Activated T-cell treated with anti-CD3 and anti-CD28 coated beads, Interleukin-2, amount 50 U/mL, for 72 hours (primary cell): ENCODE data around the gene GAK. TPM values are rescaled to one million over a fixed set of nuclear protein-coding genes. Genes with fewer than 3 reads are reported as not detected.

Experiments
- ATAC-seq, 2 donors: fragments of 150-1000 bp; cut with Tn5 transposase; replicated peaks in 1 of 2; 2 replicates each; pipeline ENCODE4 v1.10.0; 2021; ENCODE audit warnings: moderate library complexity in 2 of 2, mild to moderate bottlenecking in 1 of 2
- DNase-seq, 2 donors: peaks; one replicate each; pipeline ENCODE4 v3.0.0; 2021 to 2022; ENCODE audit warnings: mixed read lengths in 1 of 2
- H3K27ac Mint-ChIP-seq: one replicate; pipeline ENCODE4 v1.8.0; 2022; ENCODE audit warnings: mild to moderate bottlenecking, moderate library complexity, mixed read lengths
- H3K27me3 Mint-ChIP-seq: one replicate; pipeline ENCODE4 v1.8.0; 2022; ENCODE audit warnings: low read depth, mixed read lengths
- H3K36me3 Mint-ChIP-seq, 2 donors: one replicate each; pipeline ENCODE4 v1.8.0; 2022; ENCODE audit warnings: mixed read lengths in 2 of 2, mild to moderate bottlenecking in 1 of 2; ENCODE audit not compliant: insufficient read depth in 2 of 2
- H3K4me1 Mint-ChIP-seq: one replicate; pipeline ENCODE4 v1.8.0; 2022; ENCODE audit warnings: low read depth, mixed read lengths
- H3K4me3 Mint-ChIP-seq, 2 donors: one replicate each; pipeline ENCODE4 v1.8.0; 2022; ENCODE audit warnings: mild to moderate bottlenecking in 2 of 2, mixed read lengths in 2 of 2, moderate library complexity in 2 of 2
- H3K9me3 Mint-ChIP-seq, 2 donors: one replicate each; pipeline ENCODE4 v1.8.0; 2022; ENCODE audit warnings: mixed read lengths in 2 of 2
- total RNA-seq, 2 donors: library from RNA; stranded (reverse); gene quantifications; one replicate each; pipeline ENCODE4 v1.2.3, GENCODE V29; 2022

Gene GAK
- total RNA-seq, 2 donors from 2014 or later: 136 to 140 TPM

GRCh38 chr4:835148-836002 is 96.7 kb downstream of the GAK start:
- Mint-ChIP-seq H3K27ac (no peak overlapping the region), H3K27me3 (no peaks in the 10 kb centered on the region), H3K4me1 (peaks cover 14% of the 10 kb centered on the region), H3K4me3 (no peak overlapping the region), H3K36me3 (peaks cover 6 to 9% of the 10 kb centered on the region in 2 donors), H3K9me3 (peaks cover 4 to 17% of the 10 kb centered on the region in 2 donors)
- no peak for ATAC-seq
- DNase-seq: no peak

DNA sequence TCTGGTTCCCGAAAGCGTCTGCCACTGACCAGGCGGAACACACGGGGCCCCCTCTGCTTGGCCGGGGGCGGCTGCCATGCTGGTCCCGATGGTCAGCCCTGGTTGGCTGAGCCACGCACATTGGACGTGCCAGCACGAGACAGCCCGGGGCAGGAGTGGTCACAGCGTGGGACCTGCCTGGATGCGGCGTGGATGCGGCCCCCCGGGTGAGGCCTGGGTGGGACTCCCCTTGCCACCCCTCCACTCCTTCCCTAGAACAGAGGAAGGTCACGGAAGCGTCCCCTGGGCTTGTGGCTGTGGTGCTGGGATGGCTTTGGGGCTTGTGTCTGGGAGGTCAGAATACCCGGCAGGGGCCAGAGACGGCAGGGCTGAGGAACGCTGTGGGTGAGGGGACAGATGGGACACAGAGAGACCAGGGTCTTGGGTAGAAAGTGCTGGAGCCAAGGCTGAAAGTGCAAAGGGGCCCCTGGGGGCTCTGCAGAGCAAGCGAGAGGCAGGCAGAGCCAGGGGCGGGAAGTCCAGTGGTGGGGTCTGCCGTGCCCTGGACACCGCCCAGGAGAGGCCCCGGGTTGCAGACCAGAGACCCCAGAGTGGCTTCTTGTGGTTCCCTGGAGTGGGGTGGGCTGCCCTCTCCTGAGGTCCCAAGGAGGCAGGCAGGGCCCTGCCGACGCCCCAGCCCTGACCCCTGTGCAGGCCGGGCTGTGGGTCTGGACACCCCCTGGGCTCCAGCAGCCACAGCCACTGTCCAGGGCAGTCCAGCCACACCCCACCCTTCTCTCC is 97.6 kb downstream of the GAK start:
- no peak overlapping the region for H3K4me3 Mint-ChIP-seq
- peaks cover 6 to 9% of the 10 kb centered on the region in 2 donors for H3K36me3 Mint-ChIP-seq
- DNase-seq (no peak), ATAC-seq (no peak)
- peaks cover 4 to 16% of the 10 kb centered on the region in 2 donors for H3K9me3 Mint-ChIP-seq
- H3K4me1 Mint-ChIP-seq: peaks cover 6% of the 10 kb centered on the region
- H3K27me3 Mint-ChIP-seq: no peaks in the 10 kb centered on the region
- no peak overlapping the region for H3K27ac Mint-ChIP-seq

DNA sequence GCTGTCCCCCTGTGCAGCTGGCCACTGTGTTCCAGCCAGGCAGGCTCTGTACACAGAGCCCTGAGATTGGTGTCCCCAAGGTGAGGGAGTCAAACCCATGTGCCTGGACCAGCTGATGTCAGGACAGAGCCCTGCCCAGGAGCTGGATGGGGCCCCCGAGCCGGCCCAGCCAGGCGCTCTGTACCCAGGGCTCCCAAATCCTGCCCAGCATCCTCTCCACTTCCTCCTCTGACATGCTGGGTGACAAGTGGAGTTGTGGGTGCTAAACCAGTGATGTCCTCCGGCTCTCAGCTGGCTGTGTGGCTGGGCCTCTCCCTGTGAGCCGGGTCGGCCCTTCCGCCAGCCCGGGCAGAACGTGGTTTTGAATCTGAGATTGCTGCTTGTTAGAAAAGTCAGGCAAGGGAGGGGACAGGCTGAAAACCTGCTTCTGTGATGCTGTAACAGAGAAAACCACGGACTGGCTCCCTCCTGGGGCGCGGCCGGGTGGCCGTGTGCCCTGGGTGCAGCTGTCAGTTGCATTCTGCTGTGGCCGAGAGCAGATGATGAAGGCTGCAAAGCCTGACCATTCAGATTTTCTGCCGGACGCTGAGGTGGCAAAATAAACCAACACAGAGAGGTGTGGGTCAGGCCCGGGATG is 98.3 kb downstream of the GAK start:
- Mint-ChIP-seq H3K36me3 (peaks cover 6 to 8% of the 10 kb centered on the region in 2 donors), H3K27me3 (peaks cover under 1% of the 10 kb centered on the region), H3K4me3 (no peak overlapping the region), H3K4me1 (peaks cover 6% of the 10 kb centered on the region), H3K27ac (no peak overlapping the region), H3K9me3 (peaks cover 3 to 15% of the 10 kb centered on the region in 2 donors)
- ATAC-seq (peak in 1 of 2 donors; percentile 19), DNase-seq (no peak)

DNA sequence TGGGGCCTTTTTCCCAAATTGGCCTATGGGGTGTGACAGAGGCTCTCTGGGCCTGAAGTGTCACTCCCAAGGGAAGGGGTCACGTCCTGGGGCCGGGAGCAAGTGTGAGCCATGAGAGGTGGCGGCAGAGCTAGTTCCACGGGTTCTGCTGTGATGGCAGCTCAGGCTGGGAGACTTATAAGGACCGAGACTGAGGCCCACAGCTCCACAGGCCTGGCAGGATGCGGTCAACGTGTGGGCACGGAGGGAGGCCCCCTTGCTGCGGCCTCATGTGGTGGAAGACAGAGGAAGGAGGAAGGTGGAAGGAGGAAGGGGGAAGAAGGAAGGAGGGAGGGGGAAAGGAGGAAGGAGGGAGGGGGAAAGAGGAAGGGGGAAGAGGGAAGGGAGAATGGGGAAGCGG is 99.0 kb downstream of the GAK start:
- ATAC-seq: peak in 1 of 2 donors; percentile 52
- H3K4me3 Mint-ChIP-seq: no peak overlapping the region
- H3K9me3 Mint-ChIP-seq: peaks cover 2 to 14% of the 10 kb centered on the region in 2 donors
- H3K4me1 Mint-ChIP-seq: peaks cover 6% of the 10 kb centered on the region
- H3K36me3 Mint-ChIP-seq: peaks cover 6 to 7% of the 10 kb centered on the region in 2 donors
- peak; percentile 30 to 36 for DNase-seq
- no peak overlapping the region for H3K27ac Mint-ChIP-seq
- H3K27me3 Mint-ChIP-seq: peaks cover 8% of the 10 kb centered on the region

DNA sequence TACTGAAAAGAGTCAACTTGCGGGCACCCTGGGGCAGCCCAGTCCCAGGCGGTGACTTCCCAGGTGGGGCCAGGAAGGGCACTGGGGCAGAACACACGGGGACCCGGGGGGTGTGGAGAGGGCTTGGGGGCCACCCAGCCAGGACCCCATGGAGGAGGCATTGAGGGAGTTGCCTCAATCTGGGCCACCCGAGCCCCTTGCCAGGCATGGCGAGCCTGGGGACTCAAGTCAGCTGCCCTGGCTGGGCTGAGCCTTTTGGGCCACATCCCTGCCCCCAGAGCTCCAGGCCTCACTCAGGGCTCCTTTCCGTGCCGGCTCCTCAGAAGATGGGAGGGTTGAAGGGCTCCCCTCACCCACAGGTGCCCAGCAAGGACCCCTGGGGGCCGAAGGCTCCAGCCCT is 99.6 kb downstream of the GAK start:
- no peak for ATAC-seq
- Mint-ChIP-seq H3K9me3 (peaks cover 0 to 8% of the 10 kb centered on the region in 2 donors), H3K27ac (no peak overlapping the region), H3K4me3 (no peak overlapping the region), H3K4me1 (peaks cover 6% of the 10 kb centered on the region), H3K27me3 (peaks cover 14% of the 10 kb centered on the region), H3K36me3 (peaks cover 7% of the 10 kb centered on the region in 2 donors)
- DNase-seq: no peak

- ATAC-seq: no peak
- H3K36me3 Mint-ChIP-seq: peaks cover 7% of the 10 kb centered on the region in 2 donors
- no peak overlapping the region for H3K27ac Mint-ChIP-seq
- peaks cover 6% of the 10 kb centered on the region for H3K4me1 Mint-ChIP-seq
- no peak for DNase-seq
- peaks cover 14% of the 10 kb centered on the region for H3K27me3 Mint-ChIP-seq
- H3K9me3 Mint-ChIP-seq: peaks cover 0 to 4% of the 10 kb centered on the region in 2 donors
- no peak overlapping the region for H3K4me3 Mint-ChIP-seq
These were observed 100.0 kb downstream of the GAK start for GRCh38 chr4:832108-832507.

DNA sequence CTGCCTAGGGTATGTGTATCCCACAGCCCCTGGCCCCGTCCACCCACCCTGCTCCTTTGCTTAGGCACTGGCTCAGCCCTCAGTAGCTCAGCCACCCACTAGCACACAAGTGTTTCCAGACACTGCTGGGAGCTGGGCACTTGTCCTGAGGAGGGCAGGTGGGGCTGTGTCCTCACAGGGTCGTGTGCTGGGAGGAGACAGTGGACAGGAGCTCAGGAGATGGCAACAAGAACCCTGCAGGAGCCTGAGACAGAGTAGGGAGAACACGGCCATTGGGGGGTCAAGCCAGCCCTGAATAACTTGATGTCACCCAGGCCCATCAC is 100.7 kb downstream of the GAK start:
- Mint-ChIP-seq H3K9me3 (peaks cover 0 to 4% of the 10 kb centered on the region in 2 donors), H3K4me1 (peaks cover 6% of the 10 kb centered on the region), H3K27ac (no peak overlapping the region), H3K27me3 (peaks cover 14% of the 10 kb centered on the region), H3K36me3 (peaks cover 7% of the 10 kb centered on the region in 2 donors), H3K4me3 (no peak overlapping the region)
- ATAC-seq: no peak
- DNase-seq: no peak

GRCh38 chr4:830601-831482 is 101.3 kb downstream of the GAK start:
- Mint-ChIP-seq H3K4me1 (peaks cover 6% of the 10 kb centered on the region), H3K4me3 (no peak overlapping the region), H3K27me3 (peaks cover 14% of the 10 kb centered on the region), H3K9me3 (peaks cover 0 to 3% of the 10 kb centered on the region in 2 donors), H3K27ac (no peak overlapping the region), H3K36me3 (peaks cover 6% of the 10 kb centered on the region in 2 donors)
- DNase-seq (no peak), ATAC-seq (no peak)

GRCh38 chr4:829761-830600 is 102.1 kb downstream of the GAK start:
- peaks cover 0 to 2% of the 10 kb centered on the region in 2 donors for H3K9me3 Mint-ChIP-seq
- no peak for ATAC-seq
- H3K36me3 Mint-ChIP-seq: peaks cover 4 to 6% of the 10 kb centered on the region in 2 donors
- no peak for DNase-seq
- no peak overlapping the region for H3K27ac Mint-ChIP-seq
- H3K4me3 Mint-ChIP-seq: no peak overlapping the region
- peaks cover 6% of the 10 kb centered on the region for H3K4me1 Mint-ChIP-seq
- peaks cover 17% of the 10 kb centered on the region for H3K27me3 Mint-ChIP-seq

- H3K36me3 Mint-ChIP-seq: peaks cover 4 to 6% of the 10 kb centered on the region in 2 donors
- H3K4me3 Mint-ChIP-seq: no peak overlapping the region
These were observed 102.8 kb downstream of the GAK start for GRCh38 chr4:829291-829690.

DNA sequence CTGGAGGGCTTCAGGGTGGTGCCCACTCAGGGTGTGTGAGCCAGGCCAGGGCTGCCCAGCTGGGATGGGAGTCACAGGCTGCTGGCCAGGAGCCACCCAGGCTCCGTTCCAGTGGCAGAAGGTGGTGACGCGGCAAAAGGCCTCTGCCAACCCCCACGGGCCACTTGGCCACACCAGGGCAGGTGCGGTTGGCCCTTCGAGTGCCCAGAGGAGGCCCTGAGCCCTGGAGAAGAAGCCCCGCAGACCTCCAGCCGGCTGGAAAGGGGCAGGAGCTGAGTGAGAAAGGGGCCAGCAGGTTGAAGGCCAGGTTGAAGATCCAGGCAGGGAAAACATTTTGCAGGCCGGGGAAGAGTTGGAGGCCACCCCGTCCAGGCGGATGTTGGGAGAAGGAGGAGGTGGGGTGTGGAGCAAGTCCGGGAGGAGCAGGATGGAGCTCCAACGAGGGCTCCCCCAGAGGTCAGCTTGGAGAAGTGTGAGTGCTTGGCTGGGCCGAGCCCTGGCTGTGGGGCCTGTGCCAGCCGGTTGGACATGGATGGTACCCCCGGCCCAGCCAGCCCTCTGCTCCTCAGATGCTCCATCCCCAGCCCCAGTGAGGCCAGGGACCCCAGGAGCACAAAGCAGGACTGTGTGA is 103.4 kb downstream of the GAK start:
- H3K9me3 Mint-ChIP-seq: peaks cover 0 to 2% of the 10 kb centered on the region in 2 donors
- H3K4me1 Mint-ChIP-seq: peaks cover 6% of the 10 kb centered on the region
- peaks cover 29% of the 10 kb centered on the region for H3K27me3 Mint-ChIP-seq
- no peak for DNase-seq
- peaks cover 4 to 6% of the 10 kb centered on the region in 2 donors for H3K36me3 Mint-ChIP-seq
- no peak overlapping the region for H3K4me3 Mint-ChIP-seq
- ATAC-seq: no peak
- no peak overlapping the region for H3K27ac Mint-ChIP-seq

More at GRCh38 chr4:829291-829690, 102.8 kb downstream of the GAK start:
- Mint-ChIP-seq H3K4me1 (peaks cover 6% of the 10 kb centered on the region), H3K27ac (no peak overlapping the region), H3K9me3 (peaks cover 0 to 2% of the 10 kb centered on the region in 2 donors), H3K27me3 (peaks cover 24% of the 10 kb centered on the region)
- ATAC-seq (no peak), DNase-seq (no peak)
